OCI-M2 (cell line): Measurements from ENCODE around the gene PPP1R15B.

ENCODE experiments used
- DNase-seq: peaks from one replicate; lab custom pipeline; 2025; ENCODE audit not compliant: unreplicated experiment; lab: John Stamatoyannopoulos, UW

PPP1R15B gene

DNA sequence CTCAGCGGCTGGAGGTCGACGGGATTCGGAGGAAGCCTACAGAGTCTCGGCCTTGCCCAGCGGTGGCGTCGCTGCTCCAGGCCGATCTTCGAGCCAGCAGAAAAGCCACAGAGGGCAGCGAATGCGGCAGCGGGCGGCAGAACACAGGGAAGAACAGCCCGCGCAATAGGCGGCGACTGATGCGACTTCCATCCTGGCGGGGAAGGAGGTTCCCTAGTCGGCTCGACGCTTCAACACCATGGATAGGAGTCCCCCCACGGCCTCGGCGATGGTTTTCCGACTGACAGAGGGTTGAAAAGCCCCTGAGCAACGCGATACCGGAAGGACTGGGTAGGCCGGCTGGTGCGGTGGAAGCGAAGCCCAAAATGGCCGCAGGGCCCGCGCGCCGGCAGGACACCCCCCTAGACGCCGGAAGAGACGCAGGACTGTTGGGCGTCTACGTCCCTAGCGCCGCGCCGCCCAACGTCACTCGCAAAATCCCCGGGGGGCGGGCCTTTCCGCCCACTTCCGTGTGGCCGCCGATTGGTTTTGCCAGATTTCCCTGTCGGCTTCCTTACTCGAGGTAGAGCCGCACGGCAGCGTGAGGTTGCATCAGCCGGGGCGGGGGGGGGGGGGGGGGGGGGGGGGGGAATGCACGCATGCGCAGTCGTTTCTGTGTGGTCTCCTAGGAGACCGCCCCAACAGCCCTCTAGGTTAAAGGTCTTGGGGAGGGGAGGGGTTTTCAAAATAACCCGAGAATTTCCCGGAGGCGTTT is at the start of gene PPP1R15B:
Gene PPP1R15B (minus strand): TSS at position 367 of the 754 bp plus-strand sequence. CDS start 406 bp downstream, outside the sequence.
- DNase-seq: peak; percentile 64

DNA sequence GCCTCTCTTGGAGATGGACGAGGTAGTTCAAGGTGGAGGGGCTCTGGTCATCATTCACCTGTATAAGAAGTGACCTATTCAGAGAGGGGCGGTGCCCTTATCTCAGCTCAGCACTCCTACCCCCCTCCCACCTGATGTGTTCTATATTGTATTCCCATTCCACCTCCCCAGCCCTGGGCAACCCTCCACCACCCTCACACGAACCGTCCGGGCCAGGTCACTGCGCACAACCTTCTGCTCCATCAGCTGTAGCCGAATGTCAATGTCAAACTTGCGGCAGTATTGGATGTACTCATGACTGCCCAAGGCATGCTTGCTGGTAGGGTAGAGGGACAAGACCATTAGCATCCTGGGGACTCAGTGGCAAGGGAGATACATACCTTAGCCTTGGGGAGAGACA is 48.7 kb upstream of the PPP1R15B start:
- no peak for DNase-seq

DNA sequence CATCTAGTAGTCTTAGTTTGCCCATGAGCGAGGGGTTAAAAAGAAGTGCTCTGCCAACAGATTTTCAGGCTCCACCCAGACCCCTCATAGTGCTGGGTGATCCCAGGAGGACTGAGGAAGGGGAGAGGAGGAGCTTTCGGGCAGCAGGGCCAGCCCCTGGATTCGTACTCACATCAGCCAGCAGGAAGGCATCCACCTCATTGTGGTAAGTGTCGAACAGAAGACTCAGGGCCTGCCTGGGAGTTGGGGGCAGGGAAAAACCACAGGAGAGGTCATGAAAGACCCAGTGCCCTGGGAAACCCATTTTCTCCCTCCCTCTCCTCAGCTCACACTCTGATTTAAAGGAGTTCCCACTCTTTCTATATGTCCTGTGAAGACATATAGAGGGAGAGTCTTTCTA is 48.1 kb upstream of the PPP1R15B start:
- DNase-seq: no peak

DNA sequence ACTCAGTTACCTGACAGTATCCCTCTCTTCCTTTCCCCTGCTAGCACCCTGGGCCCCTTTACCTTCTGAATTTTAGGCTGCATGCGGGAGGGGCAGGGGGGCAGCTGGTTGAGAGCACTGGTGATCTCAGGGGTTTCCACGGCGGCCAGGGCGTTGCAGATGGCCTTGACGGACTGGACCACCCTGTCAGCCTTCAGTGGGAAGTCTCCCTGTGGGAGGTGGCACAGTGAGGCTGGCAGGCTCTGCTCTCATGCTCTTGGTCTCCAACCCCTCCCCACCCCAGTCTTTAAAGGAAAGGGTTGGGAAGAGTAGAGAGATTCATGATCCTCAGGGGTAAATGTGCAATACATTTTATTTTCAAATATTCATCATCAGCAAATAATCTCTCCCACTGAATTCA is 46.0 kb upstream of the PPP1R15B start:
- DNase-seq: no peak

DNA sequence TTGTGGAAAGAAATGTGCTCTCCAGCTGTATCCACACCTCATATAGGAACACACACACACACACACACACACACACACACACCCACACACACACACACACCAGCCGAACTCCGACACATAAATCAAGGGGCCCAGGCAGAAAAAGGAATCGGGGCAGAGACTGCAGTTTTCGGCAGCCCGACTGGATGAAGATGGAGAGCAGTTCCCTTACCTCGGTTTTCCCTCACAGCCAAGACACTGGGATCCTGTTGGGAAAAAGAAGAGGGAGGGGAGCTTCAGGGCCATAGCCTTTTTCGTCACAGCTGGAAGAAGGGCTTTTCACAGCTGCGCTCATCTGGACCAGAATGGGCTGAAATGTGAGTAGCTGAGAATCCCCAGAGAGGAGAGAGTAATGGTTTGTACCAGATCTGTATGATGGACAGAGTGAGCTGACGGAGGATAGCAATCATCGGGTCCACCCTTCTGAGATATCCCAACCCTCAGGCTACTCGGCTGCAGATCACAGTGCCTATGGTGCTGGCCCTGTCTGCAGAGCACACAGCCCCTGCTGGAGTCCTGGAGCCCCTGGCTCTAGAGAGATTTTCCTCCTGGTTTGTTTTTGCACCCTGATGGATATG is 45.3 kb upstream of the PPP1R15B start:
- no peak for DNase-seq

DNA sequence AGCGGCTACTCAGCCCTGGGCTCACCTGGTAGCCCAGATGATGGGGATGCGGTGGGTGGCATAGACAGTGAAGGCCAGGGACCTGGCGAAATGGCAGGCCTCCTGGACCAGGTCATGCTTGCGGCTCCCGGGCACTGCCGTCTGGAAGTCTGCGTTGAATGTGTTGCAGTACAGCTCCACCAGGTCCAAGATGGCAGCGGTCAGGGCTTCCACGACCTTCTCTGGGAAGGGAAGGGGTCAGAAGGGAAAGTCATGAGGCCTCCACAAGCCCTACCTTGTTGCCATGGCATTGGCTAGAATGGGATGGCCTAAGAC is 44.2 kb upstream of the PPP1R15B start:
- DNase-seq: no peak

DNA sequence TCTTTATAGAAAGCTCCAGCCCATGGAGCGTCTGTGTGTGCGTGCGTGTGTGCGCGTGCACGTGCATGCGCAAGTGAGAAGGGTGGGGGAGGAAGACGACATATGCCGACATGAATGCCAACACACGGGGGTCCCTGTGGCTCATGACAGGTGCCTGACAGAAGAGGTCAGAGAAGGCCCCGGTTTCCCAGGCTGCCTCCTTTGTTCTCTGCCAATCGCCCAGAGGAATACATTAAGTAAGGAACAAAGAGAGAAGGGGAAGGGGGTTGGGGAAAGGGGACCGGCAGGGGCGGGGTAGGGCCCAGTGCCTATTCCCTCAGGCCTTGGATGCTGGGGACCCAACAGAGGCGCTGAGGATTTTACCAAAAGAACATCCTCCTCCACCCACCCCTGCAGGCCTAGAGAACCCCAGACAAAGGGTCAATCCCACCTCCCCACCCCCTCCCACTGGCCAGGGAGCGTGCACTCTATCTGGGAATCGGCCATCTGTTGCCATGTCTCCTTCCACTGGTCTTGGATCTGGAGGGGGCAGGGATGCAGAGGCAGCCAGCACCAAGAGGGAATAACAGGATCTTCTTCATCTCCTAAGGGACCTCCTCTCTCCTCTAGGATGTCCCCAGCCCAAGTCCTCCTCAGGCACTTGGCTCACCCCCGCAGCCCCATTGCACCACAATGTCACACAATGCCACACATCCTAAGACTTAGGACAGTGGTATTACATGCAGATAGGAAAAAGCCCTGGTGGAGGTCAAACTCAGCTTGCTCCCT is 43.6 kb upstream of the PPP1R15B start:
- no peak for DNase-seq

DNA sequence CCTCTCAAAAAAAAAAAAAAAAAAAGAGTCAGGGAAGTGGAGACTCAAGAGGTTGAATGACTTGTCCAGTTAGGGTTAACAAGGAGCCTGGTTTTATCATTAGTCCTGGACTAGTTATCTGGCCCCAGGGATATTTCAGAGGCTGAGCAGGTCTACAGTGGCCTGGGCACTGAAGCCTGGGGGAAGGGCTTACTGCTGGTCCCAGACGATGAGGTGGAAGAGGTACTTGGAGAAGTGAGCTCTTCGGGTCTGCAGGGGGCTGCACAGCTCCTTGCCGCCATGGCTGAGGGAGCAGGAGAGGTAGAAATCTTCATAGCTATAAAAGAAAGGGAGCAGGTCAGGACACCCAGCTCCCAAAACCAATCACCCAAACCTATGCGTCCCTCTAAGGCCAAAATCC is 42.9 kb upstream of the PPP1R15B start:
- no peak for DNase-seq

DNA sequence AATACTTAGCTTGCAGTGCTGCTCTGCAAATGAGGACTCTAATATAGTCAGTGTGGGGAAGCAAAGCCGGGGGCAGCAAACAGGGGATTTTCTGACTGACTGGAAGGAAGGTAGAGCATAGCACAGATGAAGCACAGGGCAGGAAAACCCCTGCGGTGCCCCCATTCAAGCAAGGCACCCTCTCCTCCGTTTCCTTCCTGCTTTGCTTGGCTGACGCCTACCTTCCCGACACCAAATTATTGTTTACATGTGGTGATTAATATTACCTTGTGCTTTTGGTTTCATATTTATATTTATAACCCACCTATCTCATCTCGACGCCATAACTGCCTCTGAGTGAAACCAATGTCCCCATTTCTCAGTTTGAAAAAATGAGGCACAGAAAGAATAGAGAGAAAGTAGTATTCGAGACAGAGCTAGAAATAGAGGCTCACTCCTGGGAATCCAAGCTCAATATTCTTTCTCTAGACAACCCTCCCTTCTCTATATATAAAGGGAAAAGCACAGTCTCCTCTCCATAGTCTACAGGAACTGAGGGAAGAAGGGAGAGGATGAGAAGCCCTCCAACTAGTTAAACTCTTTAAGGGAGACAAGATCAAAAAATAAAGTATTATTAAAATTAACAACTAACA is 41.6 kb upstream of the PPP1R15B start:
- no peak for DNase-seq

DNA sequence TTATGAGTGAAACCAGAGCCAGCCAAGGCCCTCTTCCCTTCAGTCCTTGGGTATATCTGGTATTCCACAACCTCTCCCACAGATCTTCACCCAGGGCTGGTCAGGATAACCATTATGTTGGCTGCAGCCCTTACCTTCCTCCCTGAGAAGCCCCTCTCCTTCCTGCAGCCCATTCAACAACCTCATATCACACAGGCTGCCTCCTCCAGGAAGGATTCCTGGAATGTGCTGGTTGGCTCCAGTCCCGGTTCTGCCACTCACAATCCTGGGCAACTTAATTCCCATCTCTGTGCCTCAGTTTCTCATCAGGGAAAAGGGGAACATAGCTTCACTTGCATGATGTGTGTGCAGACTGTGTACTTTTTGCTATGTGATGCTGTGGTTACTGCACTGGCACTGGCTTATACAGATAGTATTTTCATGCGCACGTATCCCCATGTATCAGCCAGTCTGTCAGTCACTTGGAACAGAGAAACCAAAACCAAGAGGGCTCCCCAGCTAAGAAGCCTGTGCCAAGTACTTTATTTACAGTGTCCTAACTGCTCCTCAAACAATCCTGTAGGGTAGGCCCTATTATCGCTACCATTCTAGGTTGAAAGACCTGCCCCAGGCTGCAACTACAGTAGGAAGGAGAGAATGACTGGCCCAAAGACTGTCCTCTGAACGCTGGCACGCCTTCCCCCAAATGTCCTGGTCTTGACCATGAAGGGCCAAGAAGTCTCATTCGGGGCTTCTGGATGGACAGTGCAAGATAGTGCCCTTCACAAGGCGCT is 39.9 kb upstream of the PPP1R15B start:
- no peak for DNase-seq

DNA sequence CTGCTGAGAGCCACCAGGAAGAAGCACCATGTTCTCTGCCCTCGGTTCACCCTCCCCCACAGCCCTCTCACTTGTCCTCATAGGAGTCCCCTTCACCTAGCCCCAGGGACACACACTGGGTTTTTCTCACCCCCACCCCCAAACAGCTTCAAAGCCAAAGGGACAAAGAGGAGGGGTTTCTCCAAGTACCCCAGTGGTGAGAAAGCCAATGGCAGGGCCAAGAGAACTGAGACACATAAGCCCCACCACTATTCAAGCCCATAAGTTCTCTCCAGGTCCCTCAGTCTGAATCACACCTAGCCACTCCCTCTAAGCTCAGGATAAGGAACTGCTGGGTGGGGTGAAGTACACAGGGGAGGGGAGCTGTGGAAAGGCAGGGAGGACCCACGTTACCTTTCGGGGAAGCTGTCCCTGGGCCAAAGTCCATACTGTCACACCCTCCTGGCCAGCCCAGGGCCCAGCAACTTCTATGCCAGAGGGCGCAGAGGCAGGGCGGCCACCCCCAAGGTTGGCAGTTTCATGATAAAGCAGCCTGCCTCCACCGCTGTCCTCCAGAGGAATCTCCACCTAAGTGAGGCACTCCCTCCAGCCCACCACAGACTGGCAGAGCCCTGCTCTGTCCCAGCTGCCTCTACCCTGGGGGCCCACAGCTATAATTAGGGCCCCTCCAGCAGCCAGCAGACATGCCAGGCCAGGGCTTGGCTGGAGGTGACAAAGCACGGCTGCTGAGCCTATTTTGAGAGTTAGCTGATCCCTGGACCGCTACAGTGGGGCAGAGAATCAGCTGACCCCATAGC is 39.0 kb upstream of the PPP1R15B start:
- DNase-seq: no peak

DNA sequence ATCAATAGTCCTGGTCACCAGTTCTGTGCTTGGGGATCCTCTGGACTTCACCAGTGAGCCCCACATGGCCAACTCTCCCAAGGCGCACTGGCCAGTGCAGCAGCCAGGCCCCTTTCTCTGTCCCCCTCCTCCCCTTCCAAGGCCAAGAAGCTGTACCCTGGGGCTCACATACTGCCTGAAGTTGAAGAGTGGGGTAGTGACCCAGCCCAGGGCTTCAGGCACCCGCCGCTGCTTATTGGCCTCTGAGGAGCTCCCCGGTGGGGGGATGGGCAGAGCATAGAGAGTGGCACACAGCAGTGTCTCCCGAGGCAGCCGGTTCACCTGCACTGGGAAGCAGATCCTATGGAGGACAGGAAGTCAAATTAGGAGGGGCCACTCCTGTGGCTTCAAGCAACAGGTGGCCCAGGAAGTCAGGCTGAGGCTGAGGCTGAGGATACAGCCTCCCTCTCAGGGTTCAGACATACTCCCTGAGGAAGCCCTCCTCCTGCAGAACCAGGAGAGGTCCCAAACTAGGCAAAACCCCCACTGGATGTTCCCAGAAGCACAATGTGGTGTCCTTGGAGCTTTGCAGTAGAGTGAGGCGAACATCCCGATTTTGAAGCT is 38.2 kb upstream of the PPP1R15B start:
- DNase-seq: no peak

DNA sequence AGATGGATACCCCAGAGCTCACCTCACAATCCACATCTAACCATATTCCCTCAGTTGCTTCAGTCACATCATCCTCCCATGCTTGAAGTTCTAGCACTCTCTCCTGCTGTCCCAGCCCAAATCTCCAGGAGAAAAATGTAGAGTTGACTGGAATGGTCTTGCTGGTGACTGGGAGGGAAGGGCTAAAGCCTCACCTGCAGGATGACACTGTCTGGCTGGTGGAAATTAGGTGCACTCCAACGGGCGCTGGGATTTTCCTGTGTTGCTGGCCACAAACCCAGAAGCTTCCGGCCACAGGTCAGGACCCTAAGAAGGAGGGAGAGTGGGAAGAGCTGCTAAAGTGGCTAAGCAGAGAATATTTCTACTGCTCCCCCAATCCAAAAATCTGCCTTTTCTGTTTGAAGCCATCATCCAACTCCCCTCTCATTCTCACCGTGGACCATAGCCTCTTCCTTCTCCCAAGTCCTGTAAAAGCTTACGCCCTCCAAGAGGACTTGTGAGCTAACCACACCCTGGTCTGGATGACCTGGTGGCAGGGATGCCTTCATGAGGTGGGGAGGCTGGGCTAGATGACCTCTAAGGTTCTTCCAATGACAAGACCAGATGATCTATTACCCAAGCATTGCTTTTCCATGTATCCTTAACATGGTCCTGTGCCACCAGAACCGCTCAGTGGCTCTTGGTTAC is 37.5 kb upstream of the PPP1R15B start:
- DNase-seq: no peak

DNA sequence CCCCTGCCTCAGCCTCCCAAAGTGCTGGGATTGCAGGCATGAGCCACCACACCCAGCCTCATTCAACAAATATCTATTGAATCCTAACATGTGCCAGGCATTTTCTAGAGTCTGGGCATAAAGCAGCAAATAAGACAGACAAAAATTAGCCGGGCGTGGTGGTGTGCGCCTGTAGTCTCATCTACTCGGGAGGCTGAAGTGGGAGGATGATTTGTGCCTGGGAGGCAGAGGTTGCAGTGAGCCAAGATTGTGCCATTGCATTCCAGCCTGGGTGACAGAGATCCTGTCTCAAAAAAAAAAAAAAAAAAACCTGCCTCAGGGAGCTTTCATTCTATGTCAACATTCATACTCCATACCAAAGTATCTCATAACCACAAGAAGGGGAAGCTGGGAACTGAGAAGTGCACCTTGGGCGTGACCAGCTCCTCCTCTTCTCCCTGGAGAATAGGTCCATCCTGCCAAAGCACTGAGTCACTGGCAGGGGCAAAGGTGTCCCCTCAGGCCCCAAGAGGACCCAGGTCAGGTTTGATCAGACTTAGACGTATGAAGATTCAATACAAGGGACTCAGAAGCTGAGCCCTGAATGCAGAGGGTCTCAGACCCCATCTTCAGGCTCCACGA is 36.8 kb upstream of the PPP1R15B start:
- no peak for DNase-seq

DNA sequence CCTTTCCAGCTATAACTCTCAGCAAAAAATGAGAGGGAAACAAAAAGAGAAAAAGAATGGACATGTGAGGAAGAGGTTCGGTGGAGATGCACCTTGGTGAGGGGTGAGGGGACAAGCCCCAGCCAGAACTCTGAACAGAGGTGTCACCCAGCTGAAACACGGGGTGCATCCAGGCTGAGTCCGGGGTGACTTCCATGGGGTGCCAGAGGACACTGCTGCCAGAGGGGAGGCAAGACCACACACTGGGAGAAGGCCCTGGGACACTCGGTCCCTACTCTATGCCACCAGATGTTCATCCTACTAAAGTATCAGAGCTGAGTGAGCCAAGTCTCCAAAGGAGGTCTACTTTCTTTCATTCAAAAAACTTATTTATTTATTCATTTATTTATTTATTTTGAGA is 36.1 kb upstream of the PPP1R15B start:
- DNase-seq: no peak

DNA sequence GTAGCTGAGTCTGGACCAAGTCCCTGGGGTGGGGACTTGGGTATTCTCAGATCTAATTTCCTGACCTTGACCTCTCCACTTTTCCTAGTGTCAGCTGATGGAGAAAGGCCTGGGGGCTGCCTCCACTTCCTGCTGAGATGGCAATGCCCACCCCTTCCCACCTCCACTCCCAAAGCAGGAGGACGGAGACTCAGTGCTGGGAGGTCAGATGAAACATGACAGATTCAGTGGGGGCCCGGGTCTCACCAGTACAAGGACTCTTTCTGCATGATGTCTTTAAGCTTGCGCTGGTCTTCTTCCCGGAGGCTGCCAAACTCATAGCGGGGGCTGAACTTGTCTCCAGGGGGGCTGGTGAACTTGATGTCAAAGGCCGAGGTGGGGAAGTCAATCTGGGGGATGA is 35.6 kb upstream of the PPP1R15B start:
- DNase-seq: no peak

DNA sequence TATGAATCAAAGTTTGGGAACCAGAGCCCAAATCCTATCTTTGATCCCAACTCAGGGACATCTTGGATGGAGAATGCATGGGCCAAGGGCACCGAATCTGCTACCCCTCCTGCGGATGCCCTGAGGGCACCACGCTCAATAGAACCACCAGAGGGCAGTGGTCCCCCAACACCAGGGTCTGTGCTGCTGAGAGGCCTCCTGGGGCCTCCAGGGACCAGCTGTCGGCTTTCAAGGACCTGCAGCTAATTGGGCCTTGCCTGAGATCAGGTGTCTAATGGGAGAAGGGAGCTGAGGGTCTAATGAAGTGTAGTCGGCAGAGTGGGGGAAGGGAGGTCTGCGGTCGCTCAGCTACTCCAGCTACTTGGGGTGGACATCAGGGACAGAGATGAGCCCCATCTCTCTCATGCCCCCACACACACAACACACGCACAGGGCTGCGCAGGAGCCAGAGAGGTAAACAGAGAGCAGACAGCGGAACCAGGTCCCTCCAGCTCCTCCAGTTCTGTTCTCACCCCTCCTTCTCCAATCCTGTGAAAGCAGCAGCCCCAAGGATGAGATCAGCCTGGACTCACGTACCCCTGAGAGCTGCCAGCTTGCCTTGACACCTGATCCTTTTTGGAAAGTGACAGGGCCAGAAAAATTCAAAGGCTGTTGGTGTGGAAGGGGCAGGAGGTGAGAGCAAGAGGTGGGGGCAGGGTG is 34.9 kb upstream of the PPP1R15B start:
- DNase-seq: peak; percentile 18

DNA sequence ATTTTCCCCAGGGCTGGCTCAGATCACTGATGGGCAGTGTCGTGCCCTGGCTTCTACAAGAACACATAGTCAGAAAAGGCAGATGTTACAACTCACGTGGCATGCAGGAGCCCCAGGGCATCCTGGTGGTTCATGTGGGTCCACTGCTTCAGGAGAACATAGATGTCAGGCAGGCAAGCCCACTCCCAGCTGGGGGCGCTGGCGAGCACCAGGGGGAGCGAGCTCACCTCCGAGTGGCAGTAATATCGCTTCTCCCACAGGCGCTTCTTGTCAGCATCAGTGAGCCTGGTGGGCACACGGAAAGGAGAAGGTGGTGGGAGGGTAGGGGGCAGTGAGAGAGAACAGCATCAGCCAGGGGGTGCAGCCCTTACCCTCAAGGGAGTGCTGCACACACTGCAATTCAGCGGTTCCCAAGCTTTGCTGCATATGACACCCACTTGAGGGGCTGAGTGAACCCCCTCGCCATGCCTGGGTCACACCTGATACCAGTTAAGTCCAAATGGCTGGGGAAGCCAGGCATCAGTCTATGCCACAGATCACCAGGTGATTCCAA is 34.3 kb upstream of the PPP1R15B start:
- no peak for DNase-seq
